Calu3 (cell line): ENCODE data around the gene JMJD6. TPM values are rescaled to one million over a fixed set of nuclear protein-coding genes. Genes with fewer than 3 reads are reported as not detected.

ENCODE experiments used
- BruUV-seq: library from RNA; stranded (reverse); fragments of 400-500 nt; replicated peaks from 2 replicates; lab custom pipeline; 2021; lab: Mats Ljungman, UMichigan
- CTCF ChIA-PET: fragments of 300-600 bp; sonication (Branson Sonifier 250); formaldehyde crosslinking; loops from one replicate; lab custom pipeline; 2022; ENCODE audit warnings: antibody characterized with exemption; lab: Charles Lee
- DNase-seq: peaks from one replicate; pipeline ENCODE4 v3.0.0; 2022
- H3K27ac Mint-ChIP-seq: one replicate; pipeline ENCODE4 v1.8.0; 2022; ENCODE audit warnings: mixed read lengths; ENCODE audit not compliant: unreplicated experiment
- H3K27me3 Mint-ChIP-seq: one replicate; pipeline ENCODE4 v1.8.0; 2022; ENCODE audit warnings: mixed read lengths; ENCODE audit not compliant: unreplicated experiment
- H3K36me3 Mint-ChIP-seq: one replicate; pipeline ENCODE4 v1.8.0; 2022; ENCODE audit warnings: mild to moderate bottlenecking, moderate library complexity, mixed read lengths; ENCODE audit not compliant: insufficient read depth, unreplicated experiment
- H3K4me1 Mint-ChIP-seq: one replicate; pipeline ENCODE4 v1.8.0; 2022; ENCODE audit warnings: mild to moderate bottlenecking, low read depth, mixed read lengths; ENCODE audit not compliant: unreplicated experiment
- H3K4me3 Mint-ChIP-seq: one replicate; pipeline ENCODE4 v1.8.0; 2022; ENCODE audit warnings: mild to moderate bottlenecking, low read depth, moderate library complexity, mixed read lengths; ENCODE audit not compliant: unreplicated experiment
- H3K9me3 Mint-ChIP-seq: one replicate; pipeline ENCODE4 v1.8.0; 2022; ENCODE audit warnings: low read depth, mixed read lengths; ENCODE audit not compliant: unreplicated experiment
- intact Hi-C: fragments of 100-400 bp; cut with micrococcal nuclease; formaldehyde crosslinking; loops from one replicate; pipeline ENCODE4 v1.10.0; 2022; ENCODE audit not compliant: unreplicated experiment
- total RNA-seq: library from RNA; stranded (reverse); gene quantifications from 2 replicates; pipeline ENCODE4 v1.2.3, GENCODE V29; 2022
- TF ChIP-seq, protein P1 (sequence below): fragments of 200-600 bp; IDR thresholded peaks from one replicate; pipeline ENCODE4 v1.8.0; 2022; ENCODE audit warnings: antibody characterized with exemption; ENCODE audit not compliant: unreplicated experiment

JMJD6 gene
- total RNA-seq, 1 experiment from 2014 or later, result 62.1 TPM

DNA sequence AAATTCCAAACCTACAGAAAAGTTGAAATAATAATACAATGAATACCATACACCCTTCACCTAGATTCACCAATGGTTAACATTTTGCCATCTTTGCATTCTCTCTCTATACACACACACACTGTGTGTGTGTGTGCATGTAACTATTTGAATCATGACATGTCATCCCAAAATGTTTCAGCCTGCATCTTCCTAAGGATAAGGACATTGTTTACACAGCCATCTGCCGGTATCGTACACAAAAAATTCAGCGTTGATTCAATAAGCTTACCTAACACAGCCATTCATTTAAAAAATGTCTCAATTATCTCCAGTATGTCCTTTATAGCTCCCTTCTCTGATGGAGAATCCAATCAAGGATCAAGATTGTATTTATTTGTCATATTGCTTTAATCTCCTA is 19.6 kb downstream of the JMJD6 start:
- H3K4me3 Mint-ChIP-seq, result no peak overlapping the region
- no TSS peak for BruUV-seq
- peaks cover 8% of the 10 kb centered on the region for H3K27me3 Mint-ChIP-seq
- CTCF ChIA-PET, result interaction anchor here (0.7 kb wide), 1 partner anchor 1649 kb away, joined by 4 read pairs; no protein-coding TSS in a partner anchor
- H3K27ac Mint-ChIP-seq, result no peak overlapping the region
- no peaks in the 10 kb centered on the region for H3K9me3 Mint-ChIP-seq
- intact Hi-C loops, result no loop called here
- H3K36me3 Mint-ChIP-seq, result peaks cover 16% of the 10 kb centered on the region
- DNase-seq, result no peak
- TF ChIP-seq, protein P1, sequence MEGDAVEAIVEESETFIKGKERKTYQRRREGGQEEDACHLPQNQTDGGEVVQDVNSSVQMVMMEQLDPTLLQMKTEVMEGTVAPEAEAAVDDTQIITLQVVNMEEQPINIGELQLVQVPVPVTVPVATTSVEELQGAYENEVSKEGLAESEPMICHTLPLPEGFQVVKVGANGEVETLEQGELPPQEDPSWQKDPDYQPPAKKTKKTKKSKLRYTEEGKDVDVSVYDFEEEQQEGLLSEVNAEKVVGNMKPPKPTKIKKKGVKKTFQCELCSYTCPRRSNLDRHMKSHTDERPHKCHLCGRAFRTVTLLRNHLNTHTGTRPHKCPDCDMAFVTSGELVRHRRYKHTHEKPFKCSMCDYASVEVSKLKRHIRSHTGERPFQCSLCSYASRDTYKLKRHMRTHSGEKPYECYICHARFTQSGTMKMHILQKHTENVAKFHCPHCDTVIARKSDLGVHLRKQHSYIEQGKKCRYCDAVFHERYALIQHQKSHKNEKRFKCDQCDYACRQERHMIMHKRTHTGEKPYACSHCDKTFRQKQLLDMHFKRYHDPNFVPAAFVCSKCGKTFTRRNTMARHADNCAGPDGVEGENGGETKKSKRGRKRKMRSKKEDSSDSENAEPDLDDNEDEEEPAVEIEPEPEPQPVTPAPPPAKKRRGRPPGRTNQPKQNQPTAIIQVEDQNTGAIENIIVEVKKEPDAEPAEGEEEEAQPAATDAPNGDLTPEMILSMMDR, result no peak
- no peaks in the 10 kb centered on the region for H3K4me1 Mint-ChIP-seq

DNA sequence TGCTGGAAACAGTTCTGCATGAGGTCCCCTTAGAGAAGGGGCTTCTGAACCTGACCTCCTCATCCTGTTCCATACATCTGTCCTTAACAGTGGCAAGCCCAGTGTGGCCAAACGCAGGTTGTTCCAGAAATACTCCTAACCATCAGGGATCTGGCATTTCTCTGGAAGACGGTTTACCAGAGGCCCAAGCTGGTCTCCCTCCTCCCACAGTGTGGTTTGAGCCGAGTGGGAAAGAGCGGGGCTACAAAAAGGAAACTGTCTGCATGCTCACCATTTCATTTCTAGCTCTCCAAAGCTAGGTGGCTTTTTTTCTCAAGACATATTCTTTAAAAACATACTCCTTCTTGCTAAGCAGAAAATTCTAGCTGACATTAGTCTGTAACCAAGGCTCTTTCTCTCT is 21.6 kb downstream of the JMJD6 start:
- Mint-ChIP-seq H3K4me3 (no peak overlapping the region), H3K27me3 (peaks cover 8% of the 10 kb centered on the region), H3K4me1 (no peaks in the 10 kb centered on the region), H3K27ac (no peak overlapping the region), H3K9me3 (no peaks in the 10 kb centered on the region), H3K36me3 (peaks cover 3% of the 10 kb centered on the region)
- intact Hi-C loops, result no loop called here
- CTCF ChIA-PET, result interaction anchor here (0.7 kb wide), 1 partner anchor 10 kb away, joined by 3 read pairs; no protein-coding TSS in a partner anchor
- DNase-seq, result no peak
- TF ChIP-seq, protein P1, result no peak
- no TSS peak for BruUV-seq

DNA sequence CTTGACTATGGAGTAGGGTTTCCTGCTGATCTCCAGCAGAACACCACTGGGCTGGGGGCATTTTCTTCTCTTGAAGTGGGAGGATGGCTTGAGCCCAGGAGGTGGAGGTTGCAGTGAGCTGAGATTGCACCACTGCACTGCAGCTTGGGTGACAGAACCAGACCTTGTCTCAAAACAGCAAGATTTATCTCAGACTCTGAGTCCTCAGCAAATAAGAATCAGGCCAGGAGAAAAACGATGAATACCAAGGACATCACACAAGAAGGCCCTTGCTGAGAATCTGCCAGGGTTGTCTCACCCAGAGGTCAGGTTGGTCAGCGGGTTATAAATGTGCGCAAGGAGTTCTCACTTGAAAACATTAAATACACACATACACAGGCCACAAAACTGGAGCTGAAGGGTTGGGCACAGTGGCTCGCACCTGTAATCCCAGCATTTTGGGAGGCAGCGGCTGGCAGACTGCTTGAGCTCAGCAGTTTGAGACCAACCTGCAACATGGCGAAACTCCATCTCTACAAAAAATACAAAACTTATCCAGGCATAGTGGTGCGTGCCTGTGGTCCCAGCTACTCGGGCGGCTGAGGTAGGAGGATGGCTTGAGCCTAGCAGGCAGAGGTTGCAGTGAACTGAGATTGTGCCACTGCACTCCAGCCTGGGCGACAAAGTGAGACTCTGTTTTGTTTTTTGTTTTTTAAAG is 23.3 kb downstream of the JMJD6 start:
- CTCF ChIA-PET, result interaction anchor here (1.3 kb wide), 1 partner anchor 22 kb away, joined by 5 read pairs; no protein-coding TSS in a partner anchor
- intact Hi-C loops, result no loop called here
- Mint-ChIP-seq H3K36me3 (no peaks in the 10 kb centered on the region), H3K4me1 (no peaks in the 10 kb centered on the region), H3K4me3 (no peak overlapping the region), H3K27me3 (peaks cover 12% of the 10 kb centered on the region), H3K27ac (no peak overlapping the region), H3K9me3 (no peaks in the 10 kb centered on the region)
- BruUV-seq, result no TSS peak
- DNase-seq, result no peak
- TF ChIP-seq, protein P1, result no peak

DNA sequence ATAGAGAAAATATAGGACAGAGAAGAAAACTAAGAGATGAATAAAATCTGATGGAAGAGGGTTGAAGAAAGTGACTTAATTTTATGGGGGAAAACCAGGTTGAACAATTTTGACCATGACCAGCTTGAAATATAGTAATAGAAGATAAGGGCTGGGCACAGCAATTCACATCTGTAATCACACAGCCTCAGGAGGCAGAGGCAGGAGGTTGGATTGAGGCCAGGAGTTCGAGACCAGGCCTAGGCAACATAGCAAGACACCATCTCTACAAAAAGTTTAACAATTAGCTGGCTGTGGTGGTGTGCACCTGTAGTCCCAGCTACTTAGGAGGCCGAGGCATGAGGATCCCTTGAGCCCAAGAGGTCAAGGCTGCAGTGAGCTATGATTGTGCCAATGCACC is 24.3 kb downstream of the JMJD6 start:
- BruUV-seq, result no TSS peak
- intact Hi-C loops, result no loop called here
- Mint-ChIP-seq H3K9me3 (no peaks in the 10 kb centered on the region), H3K27me3 (peaks cover 12% of the 10 kb centered on the region), H3K36me3 (no peaks in the 10 kb centered on the region), H3K27ac (no peak overlapping the region), H3K4me3 (no peak overlapping the region), H3K4me1 (no peaks in the 10 kb centered on the region)
- TF ChIP-seq, protein P1, result no peak
- DNase-seq, result no peak
- CTCF ChIA-PET, result no interaction called here
